Fibroblast of lung (primary cell): Measurements from ENCODE around the gene UGT3A2.

Source experiments
- CTCF ChIP-seq, 2 donors: IDR thresholded peaks in 1 of 2; conservative IDR thresholded peaks in 1 of 2; 1 replicate in 1 of 2; 2 replicates in 1 of 2; pipeline ENCODE4 v1.5.1; 2011 to 2012; ENCODE audit warnings: low read length in 2 of 2, control low read depth in 1 of 2, inconsistent platforms in 1 of 2, low read depth in 1 of 2, mild to moderate bottlenecking in 1 of 2
- EZH2 ChIP-seq: IDR thresholded peaks from 2 replicates; pipeline ENCODE4 v1.5.1; 2012; ENCODE audit warnings: low read length, control low read depth, mild to moderate bottlenecking; ENCODE audit errors: missing control alignments

DNA sequence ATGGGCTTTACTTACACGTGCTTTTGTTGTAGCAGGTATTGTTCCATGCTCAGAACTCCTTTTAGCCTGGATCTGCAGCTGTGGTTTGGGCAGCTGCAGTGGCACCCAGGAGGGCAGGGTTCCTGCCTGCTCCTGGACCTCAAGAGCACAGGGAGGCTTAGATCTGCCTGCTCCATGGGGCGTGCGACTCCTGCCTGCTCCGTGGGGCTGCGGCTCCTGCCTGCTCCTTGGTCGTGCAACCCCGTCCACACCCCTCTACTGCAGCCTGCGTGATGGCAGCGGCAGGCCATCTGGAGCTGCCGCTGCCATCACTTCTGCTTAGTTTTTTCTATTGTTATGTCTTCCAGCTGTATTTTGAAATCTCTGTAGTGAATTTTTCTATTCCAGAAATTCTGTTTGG is 11.7 kb upstream of the UGT3A2 start:
- TF ChIP-seq CTCF (conservative IDR thresholded peaks at IDR 0.05 in 1 of 2, IDR thresholded peaks at IDR 0.05 in 1 of 2; ENCODE audit: low read depth in 1 of 2, low read length in 2 of 2) (no peak), EZH2 (no peak)
